ENCODE results near the gene MTA3. TPM values are rescaled to one million over a fixed set of nuclear protein-coding genes. Genes with fewer than 3 reads are reported as not detected.
"Not testable (repeated sequence)": the region's sequence is repeated elsewhere in the genome, so short reads cannot be mapped to it uniquely, and the experiment has no call there.

Gene MTA3
- total RNA-seq, 3 donors from 2014 or later, result 11.5 to 18.3 (median 13.5) TPM

- H3K27me3 Mint-ChIP-seq (ENCODE audit: low read depth), result no peaks in the 10 kb centered on the region
- no peak for ATAC-seq
- no peaks in the 10 kb centered on the region for H3K4me1 Mint-ChIP-seq (ENCODE audit: low read depth)
- no peak overlapping the region for H3K4me3 Mint-ChIP-seq
- no peak for DNase-seq
- no peaks in the 10 kb centered on the region for H3K36me3 Mint-ChIP-seq (ENCODE audit: insufficient read depth)
- no peaks in the 10 kb centered on the region for H3K9me3 Mint-ChIP-seq
These were observed 11.1 kb upstream of the MTA3 start for GRCh38 chr2:42557306-42557705.

- H3K27me3 Mint-ChIP-seq (ENCODE audit: low read depth), result no peaks in the 10 kb centered on the region
- H3K4me1 Mint-ChIP-seq (ENCODE audit: low read depth), result no peaks in the 10 kb centered on the region
- no peak overlapping the region for H3K4me3 Mint-ChIP-seq
- H3K36me3 Mint-ChIP-seq (ENCODE audit: insufficient read depth), result no peaks in the 10 kb centered on the region
- DNase-seq (no peak), ATAC-seq (no peak)
- no peaks in the 10 kb centered on the region for H3K9me3 Mint-ChIP-seq
These were observed 9.6 kb upstream of the MTA3 start for GRCh38 chr2:42558827-42559226.

GRCh38 chr2:42560133-42560532, 8.3 kb upstream of the MTA3 start:
- H3K36me3 Mint-ChIP-seq (ENCODE audit: insufficient read depth); DNase-seq; H3K4me3 Mint-ChIP-seq; H3K9me3 Mint-ChIP-seq; ATAC-seq; H3K4me1 Mint-ChIP-seq (ENCODE audit: low read depth); H3K27me3 Mint-ChIP-seq (ENCODE audit: low read depth): not testable (repeated sequence)

GRCh38 chr2:42560899-42561298, 7.5 kb upstream of the MTA3 start:
- H3K4me1 Mint-ChIP-seq (ENCODE audit: low read depth), result no peaks in the 10 kb centered on the region
- H3K4me3 Mint-ChIP-seq, result no peak overlapping the region
- no peaks in the 10 kb centered on the region for H3K27me3 Mint-ChIP-seq (ENCODE audit: low read depth)
- no peak for ATAC-seq
- H3K36me3 Mint-ChIP-seq (ENCODE audit: insufficient read depth), result no peaks in the 10 kb centered on the region
- no peaks in the 10 kb centered on the region for H3K9me3 Mint-ChIP-seq
- DNase-seq, result no peak

GRCh38 chr2:42562474-42563144, 5.8 kb upstream of the MTA3 start:
- no peaks in the 10 kb centered on the region for H3K27me3 Mint-ChIP-seq (ENCODE audit: low read depth)
- H3K4me3 Mint-ChIP-seq, result no peak overlapping the region
- no peak for DNase-seq
- H3K4me1 Mint-ChIP-seq (ENCODE audit: low read depth), result peaks cover 11% of the 10 kb centered on the region
- H3K9me3 Mint-ChIP-seq, result no peaks in the 10 kb centered on the region
- H3K36me3 Mint-ChIP-seq (ENCODE audit: insufficient read depth), result no peaks in the 10 kb centered on the region
- ATAC-seq, result no peak

- Mint-ChIP-seq H3K27me3 (ENCODE audit: low read depth) (no peaks in the 10 kb centered on the region), H3K4me1 (ENCODE audit: low read depth) (peaks cover 24% of the 10 kb centered on the region), H3K9me3 (no peaks in the 10 kb centered on the region), H3K36me3 (ENCODE audit: insufficient read depth) (no peaks in the 10 kb centered on the region), H3K4me3 (no peak overlapping the region)
- ATAC-seq (peak in 1 of 2 donors; percentile 34), DNase-seq (no peak)
These were observed 2.4 kb upstream of the MTA3 start for GRCh38 chr2:42566025-42566424.

GRCh38 chr2:42566837-42567321, 1.6 kb upstream of the MTA3 start:
- Mint-ChIP-seq H3K4me1 (ENCODE audit: low read depth) (peaks cover 24% of the 10 kb centered on the region), H3K4me3 (peak overlapping the region; percentile 63), H3K36me3 (ENCODE audit: insufficient read depth) (peaks cover 2% of the 10 kb centered on the region), H3K9me3 (no peaks in the 10 kb centered on the region), H3K27me3 (ENCODE audit: low read depth) (no peaks in the 10 kb centered on the region)
- ATAC-seq (no peak), DNase-seq (no peak)

- DNase-seq (no peak), ATAC-seq (no peak)
- peak overlapping the region; percentile 63 for H3K4me3 Mint-ChIP-seq
- no peaks in the 10 kb centered on the region for H3K27me3 Mint-ChIP-seq (ENCODE audit: low read depth)
- no peaks in the 10 kb centered on the region for H3K9me3 Mint-ChIP-seq
- peaks cover 24% of the 10 kb centered on the region for H3K4me1 Mint-ChIP-seq (ENCODE audit: low read depth)
- H3K36me3 Mint-ChIP-seq (ENCODE audit: insufficient read depth), result peaks cover 2% of the 10 kb centered on the region
These were observed 1.1 kb upstream of the MTA3 start for GRCh38 chr2:42567364-42567763.

- DNase-seq, result no peak
- peaks cover 24% of the 10 kb centered on the region for H3K4me1 Mint-ChIP-seq (ENCODE audit: low read depth)
- peak in 1 of 2 donors; percentile 6 for ATAC-seq
These were observed 529 bp upstream of the MTA3 start for GRCh38 chr2:42567806-42568400.

GRCh38 chr2:42569116-42569711, 782 bp downstream of the MTA3 start:
- peaks cover 2% of the 10 kb centered on the region for H3K36me3 Mint-ChIP-seq (ENCODE audit: insufficient read depth)
- no peaks in the 10 kb centered on the region for H3K9me3 Mint-ChIP-seq
- peak overlapping the region; percentile 87 for H3K4me3 Mint-ChIP-seq
- ATAC-seq, result peak; percentile 35 to 39
- no peaks in the 10 kb centered on the region for H3K27me3 Mint-ChIP-seq (ENCODE audit: low read depth)
- peaks cover 27% of the 10 kb centered on the region for H3K4me1 Mint-ChIP-seq (ENCODE audit: low read depth)
- no peak for DNase-seq

More at GRCh38 chr2:42567806-42568400, 529 bp upstream of the MTA3 start:
- H3K36me3 Mint-ChIP-seq (ENCODE audit: insufficient read depth), result peaks cover 2% of the 10 kb centered on the region
- no peaks in the 10 kb centered on the region for H3K9me3 Mint-ChIP-seq
- H3K4me3 Mint-ChIP-seq, result peak overlapping the region; percentile 63
- no peaks in the 10 kb centered on the region for H3K27me3 Mint-ChIP-seq (ENCODE audit: low read depth)

- DNase-seq (no peak), ATAC-seq (no peak)
- Mint-ChIP-seq H3K4me3 (peak overlapping the region; percentile 87), H3K36me3 (ENCODE audit: insufficient read depth) (peaks cover 2% of the 10 kb centered on the region), H3K27me3 (ENCODE audit: low read depth) (no peaks in the 10 kb centered on the region), H3K4me1 (ENCODE audit: low read depth) (peaks cover 28% of the 10 kb centered on the region), H3K9me3 (no peaks in the 10 kb centered on the region)
These were observed 1.5 kb downstream of the MTA3 start for GRCh38 chr2:42569883-42570282.

- Mint-ChIP-seq H3K4me3 (no peak overlapping the region), H3K27me3 (ENCODE audit: low read depth) (no peaks in the 10 kb centered on the region), H3K4me1 (ENCODE audit: low read depth) (peaks cover 36% of the 10 kb centered on the region), H3K9me3 (no peaks in the 10 kb centered on the region), H3K36me3 (ENCODE audit: insufficient read depth) (peaks cover 5% of the 10 kb centered on the region)
- ATAC-seq (no peak), DNase-seq (no peak)
These were observed 4.1 kb downstream of the MTA3 start for GRCh38 chr2:42572297-42573081.

GRCh38 chr2:42573256-42573655, 4.8 kb downstream of the MTA3 start:
- DNase-seq (no peak), ATAC-seq (no peak)
- peaks cover 32% of the 10 kb centered on the region for H3K4me1 Mint-ChIP-seq (ENCODE audit: low read depth)
- no peak overlapping the region for H3K4me3 Mint-ChIP-seq
- no peaks in the 10 kb centered on the region for H3K27me3 Mint-ChIP-seq (ENCODE audit: low read depth)
- H3K9me3 Mint-ChIP-seq, result no peaks in the 10 kb centered on the region
- H3K36me3 Mint-ChIP-seq (ENCODE audit: insufficient read depth), result peaks cover 5% of the 10 kb centered on the region

GRCh38 chr2:42575458-42576064, 7.1 kb downstream of the MTA3 start:
- peaks cover 23% of the 10 kb centered on the region for H3K4me1 Mint-ChIP-seq (ENCODE audit: low read depth)
- DNase-seq (no peak), ATAC-seq (peak; percentile 67 to 74)
- H3K27me3 Mint-ChIP-seq (ENCODE audit: low read depth), result no peaks in the 10 kb centered on the region
- H3K9me3 Mint-ChIP-seq, result no peaks in the 10 kb centered on the region
- H3K36me3 Mint-ChIP-seq (ENCODE audit: insufficient read depth), result peaks cover 10% of the 10 kb centered on the region
- H3K4me3 Mint-ChIP-seq, result no peak overlapping the region
